ENCODE measurements around the gene PTPN1. TPM values are rescaled to one million over a fixed set of nuclear protein-coding genes. Genes with fewer than 3 reads are reported as not detected.

Gene PTPN1
- polyA plus RNA-seq, 3 donors: 7.6 to 31.7 (median 15.5) TPM

GRCh38 chr20:50580016-50580747 is 70.0 kb downstream of the PTPN1 start:
- WGBS, 3 donors: 54 to 56% (median 54%) methylated on average over 17 of the region's 17 CpGs
- no peak overlapping the region for H3K27ac ChIP-seq (ENCODE audit: low read depth, low read length)

- WGBS, 3 donors: 89 to 93% (median 90%) methylated on average over 21 of the region's 21 CpGs
Observed at GRCh38 chr20:50580842-50581544, 70.8 kb downstream of the PTPN1 start.

GRCh38 chr20:50582092-50582491 is 71.9 kb downstream of the PTPN1 start:
- WGBS, 3 donors: 79 to 80% (median 80%) methylated on average over 6 of the region's 6 CpGs
- H3K27ac ChIP-seq (ENCODE audit: low read depth, low read length): no peak overlapping the region

More at GRCh38 chr20:50580842-50581544, 70.8 kb downstream of the PTPN1 start:
- H3K27ac ChIP-seq (ENCODE audit: low read depth, low read length): no peak overlapping the region

GRCh38 chr20:50582591-50583234 is 72.5 kb downstream of the PTPN1 start:
- no peak overlapping the region for H3K27ac ChIP-seq (ENCODE audit: low read depth, low read length)
- 88 to 93% (median 90%) methylated on average over 26 of the region's 26 CpGs for whole genome bisulfite sequencing, 3 donors

- WGBS, 3 donors: 90 to 93% (median 91%) methylated on average over 15 of the region's 15 CpGs
- no peak overlapping the region for H3K27ac ChIP-seq (ENCODE audit: low read depth, low read length)
Observed at GRCh38 chr20:50583442-50584150, 73.4 kb downstream of the PTPN1 start.

GRCh38 chr20:50584687-50585086 is 74.5 kb downstream of the PTPN1 start:
- 76 to 96% (median 77%) methylated on average over 2 of the region's 2 CpGs for WGBS, 3 donors
- H3K27ac ChIP-seq (ENCODE audit: low read depth, low read length): no peak overlapping the region

GRCh38 chr20:50585214-50585613 is 75.0 kb downstream of the PTPN1 start:
- WGBS, 3 donors: 61 to 88% (median 65%) methylated on average over 5 of the region's 5 CpGs
- no peak overlapping the region for H3K27ac ChIP-seq (ENCODE audit: low read depth, low read length)

GRCh38 chr20:50585678-50586077 is 75.5 kb downstream of the PTPN1 start:
- H3K27ac ChIP-seq (ENCODE audit: low read depth, low read length): no peak overlapping the region
- 93 to 95% (median 94%) methylated on average over 9 of the region's 9 CpGs for WGBS, 3 donors

- no peak overlapping the region for H3K27ac ChIP-seq (ENCODE audit: low read depth, low read length)
- 91 to 93% (median 92%) methylated on average over 13 of the region's 13 CpGs for WGBS, 3 donors
Observed at GRCh38 chr20:50586531-50587232, 76.5 kb downstream of the PTPN1 start.

GRCh38 chr20:50587291-50587961 is 77.2 kb downstream of the PTPN1 start:
- H3K27ac ChIP-seq (ENCODE audit: low read depth, low read length): no peak overlapping the region
- 86 to 92% (median 86%) methylated on average over 19 of the region's 19 CpGs for WGBS, 3 donors

GRCh38 chr20:50588034-50588736 is 78.0 kb downstream of the PTPN1 start:
- WGBS, 3 donors: 67 to 74% (median 71%) methylated on average over 12 of the region's 12 CpGs
- H3K27ac ChIP-seq (ENCODE audit: low read depth, low read length): no peak overlapping the region

GRCh38 chr20:50589548-50590347 is 79.6 kb downstream of the PTPN1 start:
- WGBS, 3 donors: 91 to 94% (median 92%) methylated on average over 20 of the region's 20 CpGs

GRCh38 chr20:50590348-50590664 is 80.1 kb downstream of the PTPN1 start:
- 85 to 92% (median 91%) methylated on average over 11 of the region's 11 CpGs for WGBS, 3 donors
- no peak overlapping the region for H3K27ac ChIP-seq (ENCODE audit: low read depth, low read length)

More at GRCh38 chr20:50589548-50590347, 79.6 kb downstream of the PTPN1 start:
- no peak overlapping the region for H3K27ac ChIP-seq (ENCODE audit: low read depth, low read length)

GRCh38 chr20:50591233-50591852 is 81.2 kb downstream of the PTPN1 start:
- 82 to 88% (median 83%) methylated on average over 5 of the region's 5 CpGs for WGBS, 3 donors
- no peak overlapping the region for H3K27ac ChIP-seq (ENCODE audit: low read depth, low read length)

GRCh38 chr20:50592282-50593004 is 82.3 kb downstream of the PTPN1 start:
- H3K27ac ChIP-seq (ENCODE audit: low read depth, low read length): no peak overlapping the region
- 46 to 61% (median 57%) methylated on average over 19 of the region's 19 CpGs for WGBS, 3 donors

GRCh38 chr20:50593005-50593335 is 82.8 kb downstream of the PTPN1 start:
- WGBS, 3 donors: 96% methylated on average over 9 of the region's 9 CpGs
- no peak overlapping the region for H3K27ac ChIP-seq (ENCODE audit: low read depth, low read length)
